NB4 (cell line): ENCODE data around the gene CDH9.

Experiments used
- CTCF ChIP-seq: IDR thresholded peaks from one replicate; pipeline ENCODE4 v1.5.1; 2012; ENCODE audit warnings: low read depth, low read length
- POLR2A ChIP-seq: IDR thresholded peaks from 2 replicates; pipeline ENCODE4 v1.6.1; 2011; ENCODE audit warnings: mild to moderate bottlenecking; ENCODE audit not compliant: insufficient read length; ENCODE audit errors: extremely low read depth

GRCh38 chr5:26869781-26870180, 168.6 kb downstream of the CDH9 start:
- TF ChIP-seq CTCF (no peak), POLR2A (no peak)
